ENCODE data around the gene ALDH16A1. TPM values are rescaled to one million over a fixed set of nuclear protein-coding genes. Genes with fewer than 3 reads are reported as not detected.

ALDH16A1 gene
- total RNA-seq, 1 experiment from 2014 or later, result 41.6 TPM

GRCh38 chr19:49423071-49423984 lies 29.7 kb upstream of the ALDH16A1 start, which contains the start of gene PTH2:
TSS of gene PTH2 (minus strand) at chr19:49423441. CDS start at chr19:49423339, 102 bp downstream.
- DNase-seq (ENCODE audit: low spot score), result no peak

- DNase-seq (ENCODE audit: low spot score), result no peak
Measured at GRCh38 chr19:49423985-49424303, 29.1 kb upstream of the ALDH16A1 start.

- DNase-seq (ENCODE audit: low spot score), result no peak
Measured at GRCh38 chr19:49425178-49425577, 27.8 kb upstream of the ALDH16A1 start, which contains the start of gene GFY. TSS of gene GFY (plus strand) at chr19:49425388. CDS start at chr19:49426431, 1,043 bp downstream.

GRCh38 chr19:49425922-49426592 lies 27.0 kb upstream of the ALDH16A1 start:
- DNase-seq (ENCODE audit: low spot score), result no peak

- DNase-seq (ENCODE audit: low spot score), result no peak
Measured at GRCh38 chr19:49427339-49427738, 25.7 kb upstream of the ALDH16A1 start.

- DNase-seq (ENCODE audit: low spot score), result no peak
Measured at GRCh38 chr19:49427855-49428546, 25.0 kb upstream of the ALDH16A1 start.

GRCh38 chr19:49428547-49429451 lies 24.2 kb upstream of the ALDH16A1 start:
- no peak for DNase-seq (ENCODE audit: low spot score)

GRCh38 chr19:49430172-49430677 lies 22.8 kb upstream of the ALDH16A1 start:
- no peak for DNase-seq (ENCODE audit: low spot score)

GRCh38 chr19:49430678-49431329 lies 22.2 kb upstream of the ALDH16A1 start:
- no peak for DNase-seq (ENCODE audit: low spot score)

GRCh38 chr19:49431330-49431749 lies 21.7 kb upstream of the ALDH16A1 start:
- DNase-seq (ENCODE audit: low spot score), result no peak

- DNase-seq (ENCODE audit: low spot score), result no peak
Measured at GRCh38 chr19:49432141-49433073, 20.6 kb upstream of the ALDH16A1 start.

GRCh38 chr19:49433240-49433901 lies 19.7 kb upstream of the ALDH16A1 start:
- DNase-seq (ENCODE audit: low spot score), result no peak

GRCh38 chr19:49434907-49435583 lies 18.0 kb upstream of the ALDH16A1 start:
- no peak for DNase-seq (ENCODE audit: low spot score)

GRCh38 chr19:49435670-49436069 lies 17.4 kb upstream of the ALDH16A1 start:
- no peak for DNase-seq (ENCODE audit: low spot score)

GRCh38 chr19:49436381-49437017 lies 16.5 kb upstream of the ALDH16A1 start:
- no peak for DNase-seq (ENCODE audit: low spot score)

GRCh38 chr19:49437231-49437630 lies 15.8 kb upstream of the ALDH16A1 start:
- DNase-seq (ENCODE audit: low spot score), result no peak

- DNase-seq (ENCODE audit: low spot score), result no peak
Measured at GRCh38 chr19:49438261-49438660, 14.8 kb upstream of the ALDH16A1 start.

- DNase-seq (ENCODE audit: low spot score), result no peak
Measured at GRCh38 chr19:49439836-49440235, 13.2 kb upstream of the ALDH16A1 start.

Measured in A172 (cell line).